PFSK-1 (cell line): Measurements from ENCODE around the gene TUBGCP3.

ENCODE experiments used
- POLR2AphosphoS5 ChIP-seq: IDR thresholded peaks from 2 replicates; pipeline ENCODE4 v1.6.1; 2012; ENCODE audit warnings: low read depth, mild to moderate bottlenecking, control low read depth, low read length, moderate library complexity
- REST ChIP-seq, 2 experiments: IDR thresholded peaks; 2 replicates each; pipeline versions ENCODE4 v1.6.1 to v1.8.0; 2011 to 2012; ENCODE audit warnings: low read depth in 2 of 2, low read length in 2 of 2, control low read depth in 1 of 2, inconsistent platforms in 1 of 2, mild to moderate bottlenecking in 1 of 2, moderate library complexity in 1 of 2; ENCODE audit not compliant: insufficient read depth in 1 of 2
- SIN3A ChIP-seq: IDR thresholded peaks from 2 replicates; pipeline ENCODE4 v1.6.1; 2012; ENCODE audit warnings: mild to moderate bottlenecking, low read length, moderate library complexity, borderline replicate concordance; ENCODE audit not compliant: insufficient read depth
- TAF1 ChIP-seq: IDR thresholded peaks from 2 replicates; pipeline ENCODE4 v1.6.1; 2012; ENCODE audit warnings: low read length, control low read depth, borderline replicate concordance; ENCODE audit not compliant: insufficient read depth

- TF ChIP-seq REST (IDR thresholded peaks at IDR 0.05; ENCODE audit: insufficient read depth in 1 of 2, low read depth in 2 of 2, low read length in 2 of 2): no peak
- no peak for TF ChIP-seq SIN3A
- no peak for TF ChIP-seq POLR2AphosphoS5
- no peak for TF ChIP-seq TAF1
Measured at GRCh38 chr13:112444416-112445399, 143.2 kb downstream of the TUBGCP3 start.
